ENCODE measurements around the gene COPS7A. TPM values are rescaled to one million over a fixed set of nuclear protein-coding genes. Genes with fewer than 3 reads are reported as not detected.

COPS7A gene
- total RNA-seq, 1 experiment from 2014 or later = 82.3 TPM

GRCh38 chr12:6729186-6729585 lies 5.3 kb downstream of the COPS7A start:
- intact Hi-C loops (cut with micrococcal nuclease) = no loop called here

GRCh38 chr12:6730169-6730568 lies 6.3 kb downstream of the COPS7A start:
- BruUV-seq (replicated peaks) = no TSS peak
- CTCF ChIA-PET = no interaction called here
- no peaks in the 10 kb centered on the region for H3K4me1 ChIP-seq (ENCODE audit: insufficient read depth, low read length)

More at GRCh38 chr12:6729186-6729585, 5.3 kb downstream of the COPS7A start:
- BruUV-seq (replicated peaks) = no TSS peak
- ATAC-seq (no peak), DNase-seq (no peak)
- TF ChIP-seq CTCF (conservative IDR thresholded peaks at IDR 0.05; ENCODE audit: low read depth, low read length) = no peak
- no peak for TF ChIP-seq EZH2 (IDR thresholded peaks at IDR 0.05; ENCODE audit: low read length, unreplicated experiment)
- TF ChIP-seq EZH2phosphoT487 (IDR thresholded peaks at IDR 0.05; ENCODE audit: borderline replicate concordance, low read length) = no peak
- CTCF ChIA-PET = no interaction called here
- Histone ChIP-seq H3K9me2 (replicated peaks; ENCODE audit: low read length) (no peaks in the 10 kb centered on the region), H3K27ac (ENCODE audit: low read length) (no peak overlapping the region), H3K9me3 (ENCODE audit: low read length) (no peaks in the 10 kb centered on the region), H3K79me2 (ENCODE audit: low read length) (peaks cover 13% of the 10 kb centered on the region), H4K20me1 (ENCODE audit: low read length) (no peaks in the 10 kb centered on the region), H3K4me3 (ENCODE audit: low read length) (no peak overlapping the region), H3K4me2 (ENCODE audit: low read length) (no peak overlapping the region), H3K4me1 (ENCODE audit: insufficient read depth, low read length) (peaks cover 8% of the 10 kb centered on the region), H2AFZ (ENCODE audit: low read length) (no peak overlapping the region), H3K36me3 (ENCODE audit: low read depth, low read length) (peaks cover 8% of the 10 kb centered on the region; the same call in 1 of the 2 replicates), H3F3A (ENCODE audit: low read length, unreplicated experiment) (no peaks in the 10 kb centered on the region), H3K9ac (ENCODE audit: low read length) (no peak overlapping the region), H3K27me3 (ENCODE audit: low read length) (no peaks in the 10 kb centered on the region)
- POLR2A ChIA-PET (ENCODE audit: unreplicated experiment) = no interaction called here

DNA sequence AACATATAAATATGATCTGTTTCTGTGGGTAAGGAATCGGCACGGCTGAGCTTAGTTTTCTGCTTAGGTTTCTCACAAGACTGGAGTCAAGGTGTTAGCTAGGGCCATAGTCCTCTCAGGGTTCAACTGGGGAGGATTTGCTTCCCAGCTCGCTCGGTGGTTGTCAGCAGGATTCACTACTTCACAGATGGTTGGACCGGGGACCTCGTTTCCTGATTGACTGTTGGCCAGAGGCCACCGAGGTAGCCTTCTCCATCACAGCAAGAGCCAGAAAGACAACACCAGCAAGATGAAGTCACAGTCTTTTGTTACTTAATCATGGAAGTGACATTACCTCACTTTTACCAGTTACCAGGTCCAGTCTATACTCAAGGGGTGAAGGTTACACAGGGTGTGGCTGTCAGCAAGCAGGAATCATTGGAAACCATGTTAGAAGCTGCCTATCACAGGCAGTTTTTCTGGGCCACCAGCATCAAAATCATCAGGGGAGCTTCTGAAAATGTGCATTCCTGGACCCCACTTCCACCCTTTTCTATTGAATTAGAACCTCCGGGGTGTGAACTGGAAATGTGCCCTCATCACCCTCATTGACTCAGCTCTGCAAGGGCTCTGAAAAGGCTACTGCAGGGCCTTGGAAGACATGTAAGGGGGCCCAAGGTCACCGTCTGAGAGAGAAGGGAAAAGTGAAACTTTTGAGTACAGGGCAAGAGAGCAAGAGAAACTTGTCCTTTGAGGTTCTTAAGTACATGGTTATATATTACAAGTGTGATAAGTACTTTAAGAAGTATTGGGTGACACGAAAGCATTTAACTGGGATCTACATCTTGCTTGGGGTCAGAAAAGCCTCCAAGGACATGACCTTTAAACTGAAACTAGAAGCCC lies 10.9 kb downstream of the COPS7A start:
- Histone ChIP-seq H3K4me2 (ENCODE audit: low read length) (no peak overlapping the region), H3K27me3 (ENCODE audit: low read length) (no peaks in the 10 kb centered on the region), H3F3A (ENCODE audit: low read length, unreplicated experiment) (no peaks in the 10 kb centered on the region), H3K9ac (ENCODE audit: low read length) (no peak overlapping the region), H3K36me3 (ENCODE audit: low read depth, low read length) (no peaks in the 10 kb centered on the region), H4K20me1 (ENCODE audit: low read length) (no peaks in the 10 kb centered on the region), H3K79me2 (ENCODE audit: low read length) (no peaks in the 10 kb centered on the region), H3K27ac (ENCODE audit: low read length) (no peak overlapping the region), H3K4me1 (ENCODE audit: insufficient read depth, low read length) (peaks cover 5% of the 10 kb centered on the region), H3K4me3 (ENCODE audit: low read length) (no peak overlapping the region), H3K9me2 (replicated peaks; ENCODE audit: low read length) (no peaks in the 10 kb centered on the region), H2AFZ (ENCODE audit: low read length) (no peak overlapping the region), H3K9me3 (ENCODE audit: low read length) (no peaks in the 10 kb centered on the region)
- ChIA-PET CTCF (interaction anchor here (0.5 kb wide), 2 partner anchors 18 kb away, joined by 3 to 4 read pairs; partner anchors contain the start of gene MLF2), POLR2A (ENCODE audit: unreplicated experiment) (no interaction called here)
- no TSS peak for BruUV-seq (replicated peaks)
- intact Hi-C loops (cut with micrococcal nuclease) = loop anchor here (1.0 kb wide), 2 partner anchors 45 to 91 kb away; no protein-coding TSS in a partner anchor
- DNase-seq = no peak
- TF ChIP-seq EZH2 (IDR thresholded peaks at IDR 0.05; ENCODE audit: low read length, unreplicated experiment) = no peak
- no peak for TF ChIP-seq CTCF (conservative IDR thresholded peaks at IDR 0.05; ENCODE audit: low read depth, low read length)
- TF ChIP-seq EZH2phosphoT487 (IDR thresholded peaks at IDR 0.05; ENCODE audit: borderline replicate concordance, low read length) = no peak
- ATAC-seq = no peak

More at GRCh38 chr12:6730169-6730568, 6.3 kb downstream of the COPS7A start:
- H3K36me3 ChIP-seq (ENCODE audit: low read depth, low read length) = peaks cover 8% of the 10 kb centered on the region; the same call in 1 of the 2 replicates
- H4K20me1 ChIP-seq (ENCODE audit: low read length) = no peaks in the 10 kb centered on the region
- no peaks in the 10 kb centered on the region for H3K9me2 ChIP-seq (replicated peaks; ENCODE audit: low read length)
- H3K27me3 ChIP-seq (ENCODE audit: low read length) = no peaks in the 10 kb centered on the region
- ATAC-seq = no peak
- no peak overlapping the region for H2AFZ ChIP-seq (ENCODE audit: low read length)
- no peak overlapping the region for H3K4me3 ChIP-seq (ENCODE audit: low read length)
- H3K9ac ChIP-seq (ENCODE audit: low read length) = no peak overlapping the region
- H3K4me2 ChIP-seq (ENCODE audit: low read length) = no peak overlapping the region
- no peak overlapping the region for H3K27ac ChIP-seq (ENCODE audit: low read length)
- TF ChIP-seq EZH2 (IDR thresholded peaks at IDR 0.05; ENCODE audit: low read length, unreplicated experiment) (no peak), EZH2phosphoT487 (IDR thresholded peaks at IDR 0.05; ENCODE audit: borderline replicate concordance, low read length) (no peak)
- POLR2A ChIA-PET (ENCODE audit: unreplicated experiment) = no interaction called here
- H3K9me3 ChIP-seq (ENCODE audit: low read length) = no peaks in the 10 kb centered on the region
- peaks cover 4% of the 10 kb centered on the region; the same call in 1 of the 2 replicates for H3K79me2 ChIP-seq (ENCODE audit: low read length)
- intact Hi-C loops (cut with micrococcal nuclease) = no loop called here
- H3F3A ChIP-seq (ENCODE audit: low read length, unreplicated experiment) = no peaks in the 10 kb centered on the region
- no peak for DNase-seq

Measured in PC-3 (cell line).